ENCODE data around the gene AGBL3. TPM values are rescaled to one million over a fixed set of nuclear protein-coding genes. Genes with fewer than 3 reads are reported as not detected.

AGBL3 gene
- total and polyA plus RNA-seq, 2 of the 8 experiments (the other 6 are each of a cell fraction or from before 2014, with no cell fraction given), result 1.1 to 1.9 TPM

DNA sequence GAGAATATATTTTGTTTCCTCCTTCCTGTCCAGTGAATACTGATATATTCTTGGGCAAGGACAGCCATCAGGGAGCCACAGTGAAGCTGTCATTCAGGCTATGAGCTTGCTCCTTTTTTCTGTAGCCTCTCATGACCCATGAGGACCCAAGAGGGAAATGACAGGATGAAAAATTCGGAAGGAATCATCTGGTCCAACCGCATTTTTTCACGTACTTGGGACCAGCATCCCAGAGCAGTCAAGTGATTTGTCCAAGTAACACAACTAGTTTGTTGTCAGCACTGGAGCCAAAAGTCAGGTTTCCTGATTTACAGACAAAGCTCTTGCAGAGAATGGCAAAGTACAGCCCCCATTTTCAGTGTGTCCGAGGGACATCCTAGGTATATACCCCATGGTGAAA lies 47.2 kb upstream of the AGBL3 start:
- WGBS, 2 experiments (ENCODE audit: extremely low coverage in 1 of 2, insufficient coverage in 1 of 2, insufficient read length in 1 of 2, insufficient replicate concordance in 2 of 2, low coverage in 1 of 2, low lambda C conversion rate in 2 of 2, missing lambda C conversion rate in 1 of 2), result 95% methylated on average over 4 of the region's 4 CpGs; no CpG with 5 or more reads in 1 of the 2 experiments
- DNase-seq (ENCODE audit: low read depth in 1 of 2, low spot score in 2 of 2) (no peak), FAIRE-seq (no peak)
- TF ChIP-seq CTBP2 (IDR thresholded peaks at IDR 0.05; ENCODE audit: borderline replicate concordance, insufficient read depth, insufficient read length, low read length) (no peak), TEAD4 (IDR thresholded peaks at IDR 0.05; ENCODE audit: low read depth, low read length) (no peak), SP1 (IDR thresholded peaks at IDR 0.05; ENCODE audit: low read depth, low read length) (no peak), RBBP5 (IDR thresholded peaks at IDR 0.05; ENCODE audit: borderline replicate concordance, low read depth, low read length) (no peak), JUN (IDR thresholded peaks at IDR 0.05; ENCODE audit: low read depth, low read length) (no peak), SRF (IDR thresholded peaks at IDR 0.05; ENCODE audit: low read depth, low read length) (no peak), CEBPB (IDR thresholded peaks at IDR 0.05; ENCODE audit: low read depth, low read length) (no peak), GABPA (IDR thresholded peaks at IDR 0.05; ENCODE audit: borderline replicate concordance, insufficient read depth, low read length) (no peak), CHD1 (IDR thresholded peaks at IDR 0.05; ENCODE audit: low read depth, low read length) (no peak), RAD21 (IDR thresholded peaks at IDR 0.05 in 1 of 2, conservative IDR thresholded peaks at IDR 0.05 in 1 of 2; ENCODE audit: low read depth in 2 of 2, low read length in 2 of 2) (no peak)
- TF ChIP-seq, protein P1, sequence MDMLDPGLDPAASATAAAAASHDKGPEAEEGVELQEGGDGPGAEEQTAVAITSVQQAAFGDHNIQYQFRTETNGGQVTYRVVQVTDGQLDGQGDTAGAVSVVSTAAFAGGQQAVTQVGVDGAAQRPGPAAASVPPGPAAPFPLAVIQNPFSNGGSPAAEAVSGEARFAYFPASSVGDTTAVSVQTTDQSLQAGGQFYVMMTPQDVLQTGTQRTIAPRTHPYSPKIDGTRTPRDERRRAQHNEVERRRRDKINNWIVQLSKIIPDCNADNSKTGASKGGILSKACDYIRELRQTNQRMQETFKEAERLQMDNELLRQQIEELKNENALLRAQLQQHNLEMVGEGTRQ (IDR thresholded peaks at IDR 0.05; ENCODE audit: low read length), result no peak
- Histone ChIP-seq H3K36me3 (ENCODE audit: control insufficient read depth in 2 of 4, insufficient read depth in 4 of 4, low read length in 3 of 4) (peaks cover 0 to 12% (median 3%) of the 10 kb centered on the region in 4 experiments; a peak in 5 of 8 replicates), H3K9ac (replicated peaks in 1 of 4; ENCODE audit: extremely low read depth in 1 of 4, low read depth in 3 of 4, low read length in 3 of 4) (no peak overlapping the region), H3K4me1 (replicated peaks in 1 of 4; ENCODE audit: control insufficient read depth in 3 of 4, insufficient read depth in 4 of 4, low read length in 3 of 4) (no peaks in the 10 kb centered on the region), H3K4me2 (ENCODE audit: insufficient read depth in 1 of 2, low read depth in 2 of 2, low read length in 2 of 2) (no peak overlapping the region), H4K8ac (ENCODE audit: extremely low read depth, insufficient read depth, low read length) (no peak overlapping the region), H3K79me2 (ENCODE audit: control insufficient read depth in 1 of 2, insufficient read depth in 2 of 2, low read length in 2 of 2) (no peaks in the 10 kb centered on the region), H2BK120ac (replicated peaks; ENCODE audit: low read depth, low read length) (no peak overlapping the region), H3K23me2 (ENCODE audit: low read depth, low read length) (no peaks in the 10 kb centered on the region), H4K20me1 (replicated peaks in 1 of 2; ENCODE audit: control insufficient read depth in 1 of 2, insufficient read depth in 2 of 2, low read length in 2 of 2) (no peaks in the 10 kb centered on the region), H3K4me3 (ENCODE audit: extremely low read depth in 1 of 4, insufficient read depth in 2 of 4, low read depth in 3 of 4, low read length in 4 of 4) (no peak overlapping the region), H3K4ac (replicated peaks; ENCODE audit: insufficient read length, low read depth, low read length) (no peak overlapping the region), H2AFZ (ENCODE audit: low read length) (no peak overlapping the region), H3K9me3 (ENCODE audit: insufficient read depth in 2 of 2, low read depth in 1 of 2, low read length in 1 of 2) (no peaks in the 10 kb centered on the region), H3K79me1 (ENCODE audit: low read depth, low read length) (no peaks in the 10 kb centered on the region), H4K5ac (ENCODE audit: insufficient read length, low read depth, low read length) (no peak overlapping the region), H2BK5ac (ENCODE audit: low read depth, low read length) (no peak overlapping the region), H3K27me3 (replicated peaks in 1 of 4; ENCODE audit: control insufficient read depth in 3 of 4, extremely low read depth in 1 of 4, insufficient read depth in 3 of 4, low read length in 3 of 4) (no peaks in the 10 kb centered on the region), H3K23ac (ENCODE audit: insufficient read length) (no peak overlapping the region), H2AK5ac (ENCODE audit: low read depth, low read length) (no peak overlapping the region), H4K91ac (replicated peaks; ENCODE audit: insufficient read length, low read length) (no peak overlapping the region), H2BK15ac (ENCODE audit: low read length) (no peak overlapping the region), H3K27ac (ENCODE audit: low read depth, low read length) (no peak overlapping the region), H3K18ac (ENCODE audit: extremely low read depth, low read length) (no peak overlapping the region), H3K56ac (replicated peaks; ENCODE audit: insufficient read length, low read depth, low read length) (no peak overlapping the region), H2BK20ac (ENCODE audit: low read length) (no peak overlapping the region), H2BK12ac (ENCODE audit: low read depth, low read length) (no peak overlapping the region), H3K14ac (ENCODE audit: insufficient read length) (no peak overlapping the region)
- ChIA-PET POLR2A (ENCODE audit: partially characterized antibody) (interaction anchor here (1.2 kb wide), 1 partner anchor 8 kb away, joined by 3 read pairs; no protein-coding TSS in a partner anchor), CTCF (ENCODE audit: partially characterized antibody) (interaction anchor here (0.6 to 1.5 kb wide), 5 partner anchors 16 to 249 kb away, joined by 3 to 6 read pairs (median 5); no protein-coding TSS in a partner anchor)

Data from H1 (cell line).